ENCODE data around the gene EXOC6B.

EXOC6B gene

GRCh38 chr2:72803151-72803550, 22.7 kb downstream of the EXOC6B start:
- Histone ChIP-seq H3K18ac (ENCODE audit: low read length) (no peak overlapping the region), H3K79me1 (ENCODE audit: low read depth, low read length) (no peaks in the 10 kb centered on the region), H4K8ac (ENCODE audit: low read depth, low read length) (no peak overlapping the region), H2BK120ac (ENCODE audit: low read depth, low read length) (no peak overlapping the region), H2BK12ac (ENCODE audit: low read length) (no peak overlapping the region), H2AK5ac (ENCODE audit: low read depth, low read length) (no peak overlapping the region), H3K36me3 (replicated peaks in 1 of 2; ENCODE audit: control insufficient read depth in 2 of 2, insufficient read depth in 2 of 2, low read length in 2 of 2) (no peaks in the 10 kb centered on the region), H2BK15ac (ENCODE audit: low read length) (no peak overlapping the region), H3K4ac (ENCODE audit: low read length) (no peak overlapping the region), H3K14ac (ENCODE audit: low read length) (no peak overlapping the region), H3K23ac (ENCODE audit: low read depth, low read length, poor library complexity) (no peak overlapping the region), H2AFZ (ENCODE audit: low read length) (no peak overlapping the region), H3K4me1 (ENCODE audit: control insufficient read depth in 2 of 2, insufficient read depth in 1 of 2, low read depth in 1 of 2, low read length in 2 of 2) (no peaks in the 10 kb centered on the region), H3K9ac (ENCODE audit: low read depth, low read length, poor library complexity) (no peak overlapping the region), H4K91ac (ENCODE audit: low read depth, low read length, poor library complexity) (no peak overlapping the region), H3K4me3 (ENCODE audit: low read length in 2 of 2) (no peak overlapping the region), H3K9me3 (replicated peaks in 1 of 2; ENCODE audit: control insufficient read depth in 2 of 2, insufficient read depth in 1 of 2, low read depth in 1 of 2, low read length in 2 of 2) (no peaks in the 10 kb centered on the region), H3K4me2 (ENCODE audit: insufficient read depth, low read length, poor library complexity, severe bottlenecking) (no peak overlapping the region), H3K27me3 (ENCODE audit: control insufficient read depth in 3 of 3, insufficient read depth in 3 of 3, low read depth in 1 of 3, low read length in 3 of 3) (no peaks in the 10 kb centered on the region), H3K27ac (replicated peaks; ENCODE audit: low read length) (no peak overlapping the region), H2BK5ac (ENCODE audit: low read length) (no peak overlapping the region)
- DNase-seq (ENCODE audit: low spot score) = no peak
- no CpG with 5 or more reads among the region's 1 CpG for WGBS, 2 donors (ENCODE audit: extremely low coverage in 2 of 2, insufficient read length in 2 of 2, insufficient replicate concordance in 1 of 2)

GRCh38 chr2:72800492-72800891, 25.3 kb downstream of the EXOC6B start:
- no peak for DNase-seq (ENCODE audit: low spot score)
- no CpG with 5 or more reads among the region's 2 CpGs for WGBS, 2 donors (ENCODE audit: extremely low coverage in 2 of 2, insufficient read length in 2 of 2, insufficient replicate concordance in 1 of 2)
- Histone ChIP-seq H3K27ac (replicated peaks; ENCODE audit: low read length) (no peak overlapping the region), H2BK5ac (ENCODE audit: low read length) (no peak overlapping the region), H4K91ac (ENCODE audit: low read depth, low read length, poor library complexity) (no peak overlapping the region), H3K36me3 (replicated peaks in 1 of 2; ENCODE audit: control insufficient read depth in 2 of 2, insufficient read depth in 2 of 2, low read length in 2 of 2) (no peaks in the 10 kb centered on the region), H3K4me2 (ENCODE audit: insufficient read depth, low read length, poor library complexity, severe bottlenecking) (no peak overlapping the region), H2AFZ (ENCODE audit: low read length) (no peak overlapping the region), H3K4me3 (ENCODE audit: low read length in 2 of 2) (no peak overlapping the region), H3K9ac (ENCODE audit: low read depth, low read length, poor library complexity) (no peak overlapping the region), H3K23ac (ENCODE audit: low read depth, low read length, poor library complexity) (no peak overlapping the region), H2BK12ac (ENCODE audit: low read length) (no peak overlapping the region), H3K79me1 (ENCODE audit: low read depth, low read length) (no peaks in the 10 kb centered on the region), H3K18ac (ENCODE audit: low read length) (no peak overlapping the region), H3K14ac (ENCODE audit: low read length) (no peak overlapping the region), H3K9me3 (replicated peaks in 1 of 2; ENCODE audit: control insufficient read depth in 2 of 2, insufficient read depth in 1 of 2, low read depth in 1 of 2, low read length in 2 of 2) (no peaks in the 10 kb centered on the region), H3K4ac (ENCODE audit: low read length) (no peak overlapping the region), H3K4me1 (ENCODE audit: control insufficient read depth in 2 of 2, insufficient read depth in 1 of 2, low read depth in 1 of 2, low read length in 2 of 2) (no peaks in the 10 kb centered on the region), H3K27me3 (ENCODE audit: control insufficient read depth in 3 of 3, insufficient read depth in 3 of 3, low read depth in 1 of 3, low read length in 3 of 3) (no peaks in the 10 kb centered on the region), H2AK5ac (ENCODE audit: low read depth, low read length) (no peak overlapping the region), H2BK15ac (ENCODE audit: low read length) (no peak overlapping the region), H4K8ac (ENCODE audit: low read depth, low read length) (no peak overlapping the region), H2BK120ac (ENCODE audit: low read depth, low read length) (no peak overlapping the region)

- no peaks in the 10 kb centered on the region for H3K9me3 ChIP-seq (replicated peaks in 1 of 2; ENCODE audit: control insufficient read depth in 2 of 2, insufficient read depth in 1 of 2, low read depth in 1 of 2, low read length in 2 of 2)
- no peak overlapping the region for H3K4ac ChIP-seq (ENCODE audit: low read length)
- H3K27me3 ChIP-seq (ENCODE audit: control insufficient read depth in 3 of 3, insufficient read depth in 3 of 3, low read depth in 1 of 3, low read length in 3 of 3) = no peaks in the 10 kb centered on the region
- no peak overlapping the region for H2BK15ac ChIP-seq (ENCODE audit: low read length)
- H3K23ac ChIP-seq (ENCODE audit: low read depth, low read length, poor library complexity) = no peak overlapping the region
- H2BK120ac ChIP-seq (ENCODE audit: low read depth, low read length) = no peak overlapping the region
- WGBS, 2 donors (ENCODE audit: extremely low coverage in 2 of 2, insufficient read length in 2 of 2, insufficient replicate concordance in 1 of 2) = no CpG with 5 or more reads among the region's 4 CpGs
- no peak overlapping the region for H2AK5ac ChIP-seq (ENCODE audit: low read depth, low read length)
- H3K4me1 ChIP-seq (ENCODE audit: control insufficient read depth in 2 of 2, insufficient read depth in 1 of 2, low read depth in 1 of 2, low read length in 2 of 2) = no peaks in the 10 kb centered on the region
- H3K79me1 ChIP-seq (ENCODE audit: low read depth, low read length) = no peaks in the 10 kb centered on the region
- H3K4me2 ChIP-seq (ENCODE audit: insufficient read depth, low read length, poor library complexity, severe bottlenecking) = no peak overlapping the region
- no peak overlapping the region for H3K27ac ChIP-seq (replicated peaks; ENCODE audit: low read length)
- H2BK5ac ChIP-seq (ENCODE audit: low read length) = no peak overlapping the region
- no peak overlapping the region for H4K8ac ChIP-seq (ENCODE audit: low read depth, low read length)
- H3K9ac ChIP-seq (ENCODE audit: low read depth, low read length, poor library complexity) = no peak overlapping the region
- no peak for DNase-seq (ENCODE audit: low spot score)
- H3K36me3 ChIP-seq (replicated peaks in 1 of 2; ENCODE audit: control insufficient read depth in 2 of 2, insufficient read depth in 2 of 2, low read length in 2 of 2) = no peaks in the 10 kb centered on the region
- no peak overlapping the region for H2AFZ ChIP-seq (ENCODE audit: low read length)
- H3K18ac ChIP-seq (ENCODE audit: low read length) = no peak overlapping the region
- no peak overlapping the region for H3K4me3 ChIP-seq (ENCODE audit: low read length in 2 of 2)
- H4K91ac ChIP-seq (ENCODE audit: low read depth, low read length, poor library complexity) = no peak overlapping the region
- no peak overlapping the region for H3K14ac ChIP-seq (ENCODE audit: low read length)
- H2BK12ac ChIP-seq (ENCODE audit: low read length) = no peak overlapping the region
Observed at GRCh38 chr2:72797740-72798139, 28.1 kb downstream of the EXOC6B start.

GRCh38 chr2:72796766-72797165, 29.1 kb downstream of the EXOC6B start:
- H2BK5ac ChIP-seq (ENCODE audit: low read length) = no peak overlapping the region
- no peak overlapping the region for H3K18ac ChIP-seq (ENCODE audit: low read length)
- no peaks in the 10 kb centered on the region for H3K79me1 ChIP-seq (ENCODE audit: low read depth, low read length)
- H3K4me1 ChIP-seq (ENCODE audit: control insufficient read depth in 2 of 2, insufficient read depth in 1 of 2, low read depth in 1 of 2, low read length in 2 of 2) = no peaks in the 10 kb centered on the region
- H2BK12ac ChIP-seq (ENCODE audit: low read length) = no peak overlapping the region
- no peak overlapping the region for H2AFZ ChIP-seq (ENCODE audit: low read length)
- H3K23ac ChIP-seq (ENCODE audit: low read depth, low read length, poor library complexity) = no peak overlapping the region
- no peak overlapping the region for H3K14ac ChIP-seq (ENCODE audit: low read length)
- no peak overlapping the region for H3K27ac ChIP-seq (replicated peaks; ENCODE audit: low read length)
- no peak overlapping the region for H4K91ac ChIP-seq (ENCODE audit: low read depth, low read length, poor library complexity)
- no peaks in the 10 kb centered on the region for H3K9me3 ChIP-seq (replicated peaks in 1 of 2; ENCODE audit: control insufficient read depth in 2 of 2, insufficient read depth in 1 of 2, low read depth in 1 of 2, low read length in 2 of 2)
- no peak overlapping the region for H3K4me2 ChIP-seq (ENCODE audit: insufficient read depth, low read length, poor library complexity, severe bottlenecking)
- H3K9ac ChIP-seq (ENCODE audit: low read depth, low read length, poor library complexity) = no peak overlapping the region
- H3K4ac ChIP-seq (ENCODE audit: low read length) = no peak overlapping the region
- no peak overlapping the region for H2BK120ac ChIP-seq (ENCODE audit: low read depth, low read length)
- H2BK15ac ChIP-seq (ENCODE audit: low read length) = no peak overlapping the region
- DNase-seq (ENCODE audit: low spot score) = no peak
- H3K36me3 ChIP-seq (replicated peaks in 1 of 2; ENCODE audit: control insufficient read depth in 2 of 2, insufficient read depth in 2 of 2, low read length in 2 of 2) = no peaks in the 10 kb centered on the region
- no peak overlapping the region for H2AK5ac ChIP-seq (ENCODE audit: low read depth, low read length)
- no peaks in the 10 kb centered on the region for H3K27me3 ChIP-seq (ENCODE audit: control insufficient read depth in 3 of 3, insufficient read depth in 3 of 3, low read depth in 1 of 3, low read length in 3 of 3)
- no peak overlapping the region for H3K4me3 ChIP-seq (ENCODE audit: low read length in 2 of 2)
- H4K8ac ChIP-seq (ENCODE audit: low read depth, low read length) = no peak overlapping the region

Data from neuronal stem cell (in vitro differentiated cells).